WTC11 (cell line): ENCODE data around the gene TARDBP. TPM values are rescaled to one million over a fixed set of nuclear protein-coding genes. Genes with fewer than 3 reads are reported as not detected.

Experiments used
- ATAC-seq: fragments of 200-7000 bp; cut with Tn5 transposase; 2 replicates; pipeline ENCODE4 v1.10.0; 2021; ENCODE audit warnings: mild to moderate bottlenecking, moderate library complexity
- CTCF ChIA-PET: fragments of 300-600 bp; sonication (Branson Sonifier 250); formaldehyde crosslinking; loops from one replicate; lab custom pipeline; 2021; ENCODE audit warnings: antibody characterized with exemption; lab: Charles Lee
- POLR2A ChIA-PET: fragments of 350-600 bp; sonication (Branson Sonifier 250); formaldehyde crosslinking; loops from one replicate; lab custom pipeline; 2021; ENCODE audit warnings: antibody characterized with exemption; lab: Charles Lee
- DNase-seq: peaks from one replicate; pipeline ENCODE4 v3.0.0; 2021; ENCODE audit warnings: low spot score
- H3K27ac Mint-ChIP-seq: 2 replicates; pipeline ENCODE4 v1.8.0; 2021; ENCODE audit warnings: mixed read lengths
- H3K27me3 Mint-ChIP-seq: 2 replicates; pipeline ENCODE4 v1.8.0; 2021; ENCODE audit warnings: low read depth, mild to moderate bottlenecking, moderate library complexity, mixed read lengths
- H3K36me3 Mint-ChIP-seq: 2 replicates; pipeline ENCODE4 v1.8.0; 2021; ENCODE audit warnings: mixed read lengths
- H3K4me1 Mint-ChIP-seq: 2 replicates; pipeline ENCODE4 v1.8.0; 2022; ENCODE audit warnings: mixed read lengths
- H3K4me3 Mint-ChIP-seq: 2 replicates; pipeline ENCODE4 v1.8.0; 2021; ENCODE audit warnings: mild to moderate bottlenecking, moderate library complexity, mixed read lengths
- H3K9me3 Mint-ChIP-seq: 2 replicates; pipeline ENCODE4 v1.8.0; 2021; ENCODE audit warnings: mixed read lengths
- CDX4 ChIP-seq: fragments of 250-450 bp; sonication (Bioruptor Pico); IDR thresholded peaks from 2 replicates; pipeline ENCODE4 v1.9.0; 2021; ENCODE audit warnings: moderate library complexity, mild to moderate bottlenecking, inconsistent platforms, borderline replicate concordance
- FOXP1 ChIP-seq: sonication (generic); formaldehyde crosslinking; IDR thresholded peaks from 2 replicates; pipeline ENCODE4 v1.8.0; 2022; ENCODE audit warnings: missing genetic modification reagents, mild to moderate bottlenecking, moderate library complexity, borderline replicate concordance
- PREB ChIP-seq: sonication (generic); formaldehyde crosslinking; IDR thresholded peaks from 2 replicates; pipeline ENCODE4 v1.8.1; 2022; ENCODE audit warnings: mild to moderate bottlenecking, missing genetic modification reagents, moderate library complexity, borderline replicate concordance
- PRRX2 ChIP-seq: fragments of 250-450 bp; sonication (Bioruptor Pico); IDR thresholded peaks from 2 replicates; pipeline ENCODE4 v1.8.0; 2021; ENCODE audit warnings: mild to moderate bottlenecking
- SMAD4 ChIP-seq: sonication (generic); formaldehyde crosslinking; IDR thresholded peaks from 2 replicates; pipeline ENCODE4 v1.8.0; 2022; ENCODE audit warnings: mild to moderate bottlenecking, missing genetic modification reagents
- total RNA-seq: library from RNA; stranded (reverse); gene quantifications from 3 replicates; pipeline ENCODE4 v1.2.3, GENCODE V29; 2021
- TF ChIP-seq, protein P1 (sequence below): sonication (generic); formaldehyde crosslinking; IDR thresholded peaks from 2 replicates; pipeline ENCODE4 v1.8.1; 2023; ENCODE audit warnings: mild to moderate bottlenecking, missing genetic modification reagents
- TF ChIP-seq, protein P2 (sequence below): sonication (generic); formaldehyde crosslinking; IDR thresholded peaks from 2 replicates; pipeline ENCODE4 v1.8.1; 2022; ENCODE audit warnings: low read depth, missing genetic modification reagents, borderline replicate concordance
- TF ChIP-seq, protein P3 (sequence below): sonication (generic); formaldehyde crosslinking; IDR thresholded peaks from 2 replicates; pipeline ENCODE4 v1.8.0; 2023; ENCODE audit warnings: missing genetic modification reagents, mild to moderate bottlenecking, borderline replicate concordance
- TF ChIP-seq, protein P4 (sequence below): sonication (generic); formaldehyde crosslinking; IDR thresholded peaks from 2 replicates; pipeline ENCODE4 v1.8.0; 2023; ENCODE audit warnings: mild to moderate bottlenecking, missing genetic modification reagents
- TF ChIP-seq, protein P5 (sequence below): sonication (generic); formaldehyde crosslinking; IDR thresholded peaks from 2 replicates; pipeline ENCODE4 v1.8.0; 2022; ENCODE audit warnings: mild to moderate bottlenecking, missing genetic modification reagents
- TF ChIP-seq, protein P6 (sequence below): sonication (generic); formaldehyde crosslinking; IDR thresholded peaks from 2 replicates; pipeline ENCODE4 v1.8.1; 2023; ENCODE audit warnings: mild to moderate bottlenecking, missing genetic modification reagents, moderate library complexity

TARDBP gene
- total RNA-seq, 1 experiment from 2014 or later, result 228 TPM

- TF ChIP-seq, protein P1, sequence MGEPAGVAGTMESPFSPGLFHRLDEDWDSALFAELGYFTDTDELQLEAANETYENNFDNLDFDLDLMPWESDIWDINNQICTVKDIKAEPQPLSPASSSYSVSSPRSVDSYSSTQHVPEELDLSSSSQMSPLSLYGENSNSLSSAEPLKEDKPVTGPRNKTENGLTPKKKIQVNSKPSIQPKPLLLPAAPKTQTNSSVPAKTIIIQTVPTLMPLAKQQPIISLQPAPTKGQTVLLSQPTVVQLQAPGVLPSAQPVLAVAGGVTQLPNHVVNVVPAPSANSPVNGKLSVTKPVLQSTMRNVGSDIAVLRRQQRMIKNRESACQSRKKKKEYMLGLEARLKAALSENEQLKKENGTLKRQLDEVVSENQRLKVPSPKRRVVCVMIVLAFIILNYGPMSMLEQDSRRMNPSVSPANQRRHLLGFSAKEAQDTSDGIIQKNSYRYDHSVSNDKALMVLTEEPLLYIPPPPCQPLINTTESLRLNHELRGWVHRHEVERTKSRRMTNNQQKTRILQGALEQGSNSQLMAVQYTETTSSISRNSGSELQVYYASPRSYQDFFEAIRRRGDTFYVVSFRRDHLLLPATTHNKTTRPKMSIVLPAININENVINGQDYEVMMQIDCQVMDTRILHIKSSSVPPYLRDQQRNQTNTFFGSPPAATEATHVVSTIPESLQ (CRISPR knock-in tag), result no peak
Measured at GRCh38 chr1:11057477-11057876, 45.0 kb downstream of the TARDBP start (continued).

DNA sequence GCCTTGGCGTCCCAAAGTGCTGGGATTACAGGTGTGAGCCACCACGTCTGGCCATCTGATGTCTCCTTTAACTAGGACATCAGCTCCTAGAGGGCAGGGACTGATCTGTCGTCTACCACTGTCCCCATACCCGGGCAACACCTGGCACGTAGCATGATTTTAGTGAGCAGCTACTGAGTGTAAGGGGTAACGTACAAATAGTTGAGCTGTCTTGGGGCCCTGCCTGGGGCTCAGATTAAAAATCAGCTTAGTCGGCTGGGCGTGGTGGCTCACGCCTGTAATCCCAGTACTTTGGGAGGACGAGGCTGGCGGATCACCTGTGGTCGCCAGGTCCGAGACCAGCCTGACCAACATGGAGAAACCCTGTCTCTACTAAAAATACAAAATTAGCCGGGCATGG, 45.6 kb downstream of the TARDBP start:
- peaks cover 23% of the 10 kb centered on the region for H3K36me3 Mint-ChIP-seq
- TF ChIP-seq, protein P2, sequence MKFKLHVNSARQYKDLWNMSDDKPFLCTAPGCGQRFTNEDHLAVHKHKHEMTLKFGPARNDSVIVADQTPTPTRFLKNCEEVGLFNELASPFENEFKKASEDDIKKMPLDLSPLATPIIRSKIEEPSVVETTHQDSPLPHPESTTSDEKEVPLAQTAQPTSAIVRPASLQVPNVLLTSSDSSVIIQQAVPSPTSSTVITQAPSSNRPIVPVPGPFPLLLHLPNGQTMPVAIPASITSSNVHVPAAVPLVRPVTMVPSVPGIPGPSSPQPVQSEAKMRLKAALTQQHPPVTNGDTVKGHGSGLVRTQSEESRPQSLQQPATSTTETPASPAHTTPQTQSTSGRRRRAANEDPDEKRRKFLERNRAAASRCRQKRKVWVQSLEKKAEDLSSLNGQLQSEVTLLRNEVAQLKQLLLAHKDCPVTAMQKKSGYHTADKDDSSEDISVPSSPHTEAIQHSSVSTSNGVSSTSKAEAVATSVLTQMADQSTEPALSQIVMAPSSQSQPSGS (CRISPR knock-in tag), result no peak
- TF ChIP-seq FOXP1 (CRISPR knock-in tag), result no peak
- TF ChIP-seq, protein P3, sequence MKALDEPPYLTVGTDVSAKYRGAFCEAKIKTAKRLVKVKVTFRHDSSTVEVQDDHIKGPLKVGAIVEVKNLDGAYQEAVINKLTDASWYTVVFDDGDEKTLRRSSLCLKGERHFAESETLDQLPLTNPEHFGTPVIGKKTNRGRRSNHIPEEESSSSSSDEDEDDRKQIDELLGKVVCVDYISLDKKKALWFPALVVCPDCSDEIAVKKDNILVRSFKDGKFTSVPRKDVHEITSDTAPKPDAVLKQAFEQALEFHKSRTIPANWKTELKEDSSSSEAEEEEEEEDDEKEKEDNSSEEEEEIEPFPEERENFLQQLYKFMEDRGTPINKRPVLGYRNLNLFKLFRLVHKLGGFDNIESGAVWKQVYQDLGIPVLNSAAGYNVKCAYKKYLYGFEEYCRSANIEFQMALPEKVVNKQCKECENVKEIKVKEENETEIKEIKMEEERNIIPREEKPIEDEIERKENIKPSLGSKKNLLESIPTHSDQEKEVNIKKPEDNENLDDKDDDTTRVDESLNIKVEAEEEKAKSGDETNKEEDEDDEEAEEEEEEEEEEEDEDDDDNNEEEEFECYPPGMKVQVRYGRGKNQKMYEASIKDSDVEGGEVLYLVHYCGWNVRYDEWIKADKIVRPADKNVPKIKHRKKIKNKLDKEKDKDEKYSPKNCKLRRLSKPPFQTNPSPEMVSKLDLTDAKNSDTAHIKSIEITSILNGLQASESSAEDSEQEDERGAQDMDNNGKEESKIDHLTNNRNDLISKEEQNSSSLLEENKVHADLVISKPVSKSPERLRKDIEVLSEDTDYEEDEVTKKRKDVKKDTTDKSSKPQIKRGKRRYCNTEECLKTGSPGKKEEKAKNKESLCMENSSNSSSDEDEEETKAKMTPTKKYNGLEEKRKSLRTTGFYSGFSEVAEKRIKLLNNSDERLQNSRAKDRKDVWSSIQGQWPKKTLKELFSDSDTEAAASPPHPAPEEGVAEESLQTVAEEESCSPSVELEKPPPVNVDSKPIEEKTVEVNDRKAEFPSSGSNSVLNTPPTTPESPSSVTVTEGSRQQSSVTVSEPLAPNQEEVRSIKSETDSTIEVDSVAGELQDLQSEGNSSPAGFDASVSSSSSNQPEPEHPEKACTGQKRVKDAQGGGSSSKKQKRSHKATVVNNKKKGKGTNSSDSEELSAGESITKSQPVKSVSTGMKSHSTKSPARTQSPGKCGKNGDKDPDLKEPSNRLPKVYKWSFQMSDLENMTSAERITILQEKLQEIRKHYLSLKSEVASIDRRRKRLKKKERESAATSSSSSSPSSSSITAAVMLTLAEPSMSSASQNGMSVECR, result no peak
- no peak for TF ChIP-seq PREB (CRISPR knock-in tag)
- TF ChIP-seq SMAD4 (CRISPR knock-in tag), result no peak
- TF ChIP-seq, protein P4, sequence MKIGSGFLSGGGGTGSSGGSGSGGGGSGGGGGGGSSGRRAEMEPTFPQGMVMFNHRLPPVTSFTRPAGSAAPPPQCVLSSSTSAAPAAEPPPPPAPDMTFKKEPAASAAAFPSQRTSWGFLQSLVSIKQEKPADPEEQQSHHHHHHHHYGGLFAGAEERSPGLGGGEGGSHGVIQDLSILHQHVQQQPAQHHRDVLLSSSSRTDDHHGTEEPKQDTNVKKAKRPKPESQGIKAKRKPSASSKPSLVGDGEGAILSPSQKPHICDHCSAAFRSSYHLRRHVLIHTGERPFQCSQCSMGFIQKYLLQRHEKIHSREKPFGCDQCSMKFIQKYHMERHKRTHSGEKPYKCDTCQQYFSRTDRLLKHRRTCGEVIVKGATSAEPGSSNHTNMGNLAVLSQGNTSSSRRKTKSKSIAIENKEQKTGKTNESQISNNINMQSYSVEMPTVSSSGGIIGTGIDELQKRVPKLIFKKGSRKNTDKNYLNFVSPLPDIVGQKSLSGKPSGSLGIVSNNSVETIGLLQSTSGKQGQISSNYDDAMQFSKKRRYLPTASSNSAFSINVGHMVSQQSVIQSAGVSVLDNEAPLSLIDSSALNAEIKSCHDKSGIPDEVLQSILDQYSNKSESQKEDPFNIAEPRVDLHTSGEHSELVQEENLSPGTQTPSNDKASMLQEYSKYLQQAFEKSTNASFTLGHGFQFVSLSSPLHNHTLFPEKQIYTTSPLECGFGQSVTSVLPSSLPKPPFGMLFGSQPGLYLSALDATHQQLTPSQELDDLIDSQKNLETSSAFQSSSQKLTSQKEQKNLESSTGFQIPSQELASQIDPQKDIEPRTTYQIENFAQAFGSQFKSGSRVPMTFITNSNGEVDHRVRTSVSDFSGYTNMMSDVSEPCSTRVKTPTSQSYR (CRISPR knock-in tag), result no peak
- no peak for TF ChIP-seq CDX4 (CRISPR knock-in tag)
- TF ChIP-seq PRRX2 (CRISPR knock-in tag), result no peak
- TF ChIP-seq, protein P5, sequence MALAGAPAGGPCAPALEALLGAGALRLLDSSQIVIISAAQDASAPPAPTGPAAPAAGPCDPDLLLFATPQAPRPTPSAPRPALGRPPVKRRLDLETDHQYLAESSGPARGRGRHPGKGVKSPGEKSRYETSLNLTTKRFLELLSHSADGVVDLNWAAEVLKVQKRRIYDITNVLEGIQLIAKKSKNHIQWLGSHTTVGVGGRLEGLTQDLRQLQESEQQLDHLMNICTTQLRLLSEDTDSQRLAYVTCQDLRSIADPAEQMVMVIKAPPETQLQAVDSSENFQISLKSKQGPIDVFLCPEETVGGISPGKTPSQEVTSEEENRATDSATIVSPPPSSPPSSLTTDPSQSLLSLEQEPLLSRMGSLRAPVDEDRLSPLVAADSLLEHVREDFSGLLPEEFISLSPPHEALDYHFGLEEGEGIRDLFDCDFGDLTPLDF (CRISPR knock-in tag), result no peak
- TF ChIP-seq, protein P6, sequence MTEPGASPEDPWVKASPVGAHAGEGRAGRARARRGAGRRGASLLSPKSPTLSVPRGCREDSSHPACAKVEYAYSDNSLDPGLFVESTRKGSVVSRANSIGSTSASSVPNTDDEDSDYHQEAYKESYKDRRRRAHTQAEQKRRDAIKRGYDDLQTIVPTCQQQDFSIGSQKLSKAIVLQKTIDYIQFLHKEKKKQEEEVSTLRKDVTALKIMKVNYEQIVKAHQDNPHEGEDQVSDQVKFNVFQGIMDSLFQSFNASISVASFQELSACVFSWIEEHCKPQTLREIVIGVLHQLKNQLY (CRISPR knock-in tag), result no peak
- TF ChIP-seq, all 79 proteins: peak for 0
- no peaks in the 10 kb centered on the region for H3K9me3 Mint-ChIP-seq
- no peak for ATAC-seq
- no peak overlapping the region for H3K27ac Mint-ChIP-seq
- no peaks in the 10 kb centered on the region for H3K27me3 Mint-ChIP-seq
- peaks cover 22% of the 10 kb centered on the region for H3K4me1 Mint-ChIP-seq
- peak overlapping the region; percentile 94 for H3K4me3 Mint-ChIP-seq
- ChIA-PET POLR2A (no interaction called here), CTCF (interaction anchor here (0.7 to 3.2 kb wide), 7 partner anchors 12 to 125 kb away, joined by 3 to 41 read pairs (median 3); no protein-coding TSS in a partner anchor)
- DNase-seq, result no peak
